MG63 (cell line): ENCODE data around the gene FRMD8. TPM values are rescaled to one million over a fixed set of nuclear protein-coding genes. Genes with fewer than 3 reads are reported as not detected.
A peak's percentile ranks its signal among the peaks of the same experiment; 100 is the strongest.

Experiments used
- DNase-seq: peaks from one replicate; pipeline ENCODE4 v3.0.0-alpha.2; 2020
- H3K27me3 ChIP-seq: fragments of 250-450 bp; sonication (Bioruptor Pico); 2 replicates; pipeline ENCODE4 v1.5.1; 2020; ENCODE audit warnings: mild to moderate bottlenecking, moderate library complexity
- H3K36me3 ChIP-seq: fragments of 250-450 bp; sonication (Bioruptor Pico); 2 replicates; pipeline ENCODE4 v1.5.1; 2020; ENCODE audit warnings: mild to moderate bottlenecking, moderate library complexity
- H3K4me3 ChIP-seq: fragments of 250-450 bp; sonication (Bioruptor Pico); 2 replicates; pipeline ENCODE4 v1.5.1; 2020; ENCODE audit warnings: mild to moderate bottlenecking, moderate library complexity
- H3K9me3 ChIP-seq: fragments of 250-450 bp; sonication (Bioruptor Pico); 2 replicates; pipeline ENCODE4 v1.5.1; 2020; ENCODE audit warnings: mild to moderate bottlenecking, moderate library complexity
- total RNA-seq: library from RNA; depleted of rRNA; stranded (reverse); fragments of >200 nt; shearing (Covaris generic); gene quantifications from 2 replicates; pipeline ENCODE4 v1.2.3, GENCODE V29; 2014; ENCODE audit warnings: low replicate concordance

FRMD8 gene
- total RNA-seq, 1 experiment from 2014 or later: 44.1 TPM

- DNase-seq: peak; percentile 82
- H3K27me3 ChIP-seq: no peaks in the 10 kb centered on the region
- peaks cover 13% of the 10 kb centered on the region for H3K36me3 ChIP-seq
- no peak overlapping the region for H3K4me3 ChIP-seq
- no peaks in the 10 kb centered on the region for H3K9me3 ChIP-seq
Observed at GRCh38 chr11:65384301-65384889, 2.0 kb upstream of the FRMD8 start.

- no peaks in the 10 kb centered on the region for H3K9me3 ChIP-seq
- no peak for DNase-seq
- peaks cover 30% of the 10 kb centered on the region for H3K36me3 ChIP-seq
- H3K4me3 ChIP-seq: no peak overlapping the region
- no peaks in the 10 kb centered on the region for H3K27me3 ChIP-seq
Observed at GRCh38 chr11:65388731-65389130, 2.3 kb downstream of the FRMD8 start.

- Histone ChIP-seq H3K36me3 (peaks cover 33% of the 10 kb centered on the region), H3K27me3 (no peaks in the 10 kb centered on the region)
Observed at GRCh38 chr11:65389294-65389980, 3.0 kb downstream of the FRMD8 start.

GRCh38 chr11:65390099-65390941 is 3.9 kb downstream of the FRMD8 start:
- Histone ChIP-seq H3K4me3 (no peak overlapping the region), H3K27me3 (no peaks in the 10 kb centered on the region), H3K9me3 (no peaks in the 10 kb centered on the region), H3K36me3 (peaks cover 36% of the 10 kb centered on the region)
- DNase-seq: no peak

More at GRCh38 chr11:65389294-65389980, 3.0 kb downstream of the FRMD8 start:
- no peak for DNase-seq
- no peaks in the 10 kb centered on the region for H3K9me3 ChIP-seq
- H3K4me3 ChIP-seq: no peak overlapping the region

- peaks cover 36% of the 10 kb centered on the region for H3K36me3 ChIP-seq
Observed at GRCh38 chr11:65390996-65391395, 4.6 kb downstream of the FRMD8 start.

GRCh38 chr11:65392186-65392829 is 5.9 kb downstream of the FRMD8 start:
- Histone ChIP-seq H3K4me3 (no peak overlapping the region), H3K36me3 (peaks cover 38% of the 10 kb centered on the region), H3K9me3 (no peaks in the 10 kb centered on the region), H3K27me3 (no peaks in the 10 kb centered on the region)
- no peak for DNase-seq

More at GRCh38 chr11:65390996-65391395, 4.6 kb downstream of the FRMD8 start:
- no peak for DNase-seq
- Histone ChIP-seq H3K4me3 (no peak overlapping the region), H3K9me3 (no peaks in the 10 kb centered on the region), H3K27me3 (no peaks in the 10 kb centered on the region)

- Histone ChIP-seq H3K4me3 (no peak overlapping the region), H3K27me3 (no peaks in the 10 kb centered on the region), H3K36me3 (peaks cover 37% of the 10 kb centered on the region), H3K9me3 (no peaks in the 10 kb centered on the region)
- DNase-seq: no peak
Observed at GRCh38 chr11:65392899-65393298, 6.5 kb downstream of the FRMD8 start.

GRCh38 chr11:65393513-65394079 is 7.2 kb downstream of the FRMD8 start:
- no peaks in the 10 kb centered on the region for H3K27me3 ChIP-seq
- no peak for DNase-seq

GRCh38 chr11:65394125-65394536 is 7.7 kb downstream of the FRMD8 start:
- H3K36me3 ChIP-seq: peaks cover 30% of the 10 kb centered on the region
- no peak for DNase-seq

More at GRCh38 chr11:65393513-65394079, 7.2 kb downstream of the FRMD8 start:
- no peak overlapping the region for H3K4me3 ChIP-seq
- H3K9me3 ChIP-seq: no peaks in the 10 kb centered on the region
- H3K36me3 ChIP-seq: peaks cover 33% of the 10 kb centered on the region

GRCh38 chr11:65395961-65396530 is 9.6 kb downstream of the FRMD8 start:
- H3K36me3 ChIP-seq: peaks cover 28% of the 10 kb centered on the region
- no peaks in the 10 kb centered on the region for H3K9me3 ChIP-seq
- H3K27me3 ChIP-seq: no peaks in the 10 kb centered on the region
- H3K4me3 ChIP-seq: no peak overlapping the region
- no peak for DNase-seq

More at GRCh38 chr11:65394125-65394536, 7.7 kb downstream of the FRMD8 start:
- H3K9me3 ChIP-seq: no peaks in the 10 kb centered on the region
- no peaks in the 10 kb centered on the region for H3K27me3 ChIP-seq
- no peak overlapping the region for H3K4me3 ChIP-seq

GRCh38 chr11:65396769-65397745 is 10.6 kb downstream of the FRMD8 start:
- no peak for DNase-seq
- Histone ChIP-seq H3K9me3 (no peaks in the 10 kb centered on the region), H3K4me3 (no peak overlapping the region), H3K36me3 (peaks cover 24% of the 10 kb centered on the region), H3K27me3 (no peaks in the 10 kb centered on the region)

- H3K4me3 ChIP-seq: no peak overlapping the region
- no peaks in the 10 kb centered on the region for H3K9me3 ChIP-seq
- peaks cover 25% of the 10 kb centered on the region for H3K36me3 ChIP-seq
- no peaks in the 10 kb centered on the region for H3K27me3 ChIP-seq
- DNase-seq: no peak
Observed at GRCh38 chr11:65398362-65398910, 12.0 kb downstream of the FRMD8 start.

- peaks cover 28% of the 10 kb centered on the region for H3K36me3 ChIP-seq
- no peaks in the 10 kb centered on the region for H3K27me3 ChIP-seq
- H3K4me3 ChIP-seq: no peak overlapping the region
- no peak for DNase-seq
- no peaks in the 10 kb centered on the region for H3K9me3 ChIP-seq
Observed at GRCh38 chr11:65399249-65399648, 12.8 kb downstream of the FRMD8 start.

- Histone ChIP-seq H3K36me3 (peaks cover 28% of the 10 kb centered on the region), H3K27me3 (no peaks in the 10 kb centered on the region), H3K9me3 (no peaks in the 10 kb centered on the region), H3K4me3 (no peak overlapping the region)
- no peak for DNase-seq
Observed at GRCh38 chr11:65399845-65400244, 13.4 kb downstream of the FRMD8 start.
